Measurements from ENCODE around the gene NR2E1.

The NR2E1 gene

GRCh38 chr6:108165714-108166663, at the start of gene NR2E1:
TSS of gene NR2E1 (plus strand) at chr6:108166022. CDS start at chr6:108166766, 744 bp downstream.
- in situ Hi-C loops (cut with HindIII; ENCODE audit: low sequenced_read_pairs), result no loop called here

GRCh38 chr6:108116546-108117426, 49.0 kb upstream of the NR2E1 start:
- in situ Hi-C loops (cut with HindIII; ENCODE audit: low sequenced_read_pairs), result no loop called here

- in situ Hi-C loops (cut with HindIII; ENCODE audit: low sequenced_read_pairs), result no loop called here
Observed at GRCh38 chr6:108117427-108118358, 48.1 kb upstream of the NR2E1 start.

GRCh38 chr6:108118359-108118724, 47.5 kb upstream of the NR2E1 start:
- in situ Hi-C loops (cut with HindIII; ENCODE audit: low sequenced_read_pairs), result no loop called here

GRCh38 chr6:108118810-108119768, 46.7 kb upstream of the NR2E1 start:
- in situ Hi-C loops (cut with HindIII; ENCODE audit: low sequenced_read_pairs), result no loop called here

GRCh38 chr6:108119769-108120141, 46.1 kb upstream of the NR2E1 start:
- in situ Hi-C loops (cut with HindIII; ENCODE audit: low sequenced_read_pairs), result no loop called here

- in situ Hi-C loops (cut with HindIII; ENCODE audit: low sequenced_read_pairs), result no loop called here
Observed at GRCh38 chr6:108120311-108120710, 45.5 kb upstream of the NR2E1 start.

GRCh38 chr6:108121612-108122011, 44.2 kb upstream of the NR2E1 start:
- in situ Hi-C loops (cut with HindIII; ENCODE audit: low sequenced_read_pairs), result no loop called here

- in situ Hi-C loops (cut with HindIII; ENCODE audit: low sequenced_read_pairs), result no loop called here
Observed at GRCh38 chr6:108123481-108123929, 42.3 kb upstream of the NR2E1 start.

- in situ Hi-C loops (cut with HindIII; ENCODE audit: low sequenced_read_pairs), result no loop called here
Observed at GRCh38 chr6:108123946-108124345, 41.9 kb upstream of the NR2E1 start.

- in situ Hi-C loops (cut with HindIII; ENCODE audit: low sequenced_read_pairs), result no loop called here
Observed at GRCh38 chr6:108127056-108127455, 38.8 kb upstream of the NR2E1 start.

- in situ Hi-C loops (cut with HindIII; ENCODE audit: low sequenced_read_pairs), result no loop called here
Observed at GRCh38 chr6:108127826-108128225, 38.0 kb upstream of the NR2E1 start.

- in situ Hi-C loops (cut with HindIII; ENCODE audit: low sequenced_read_pairs), result no loop called here
Observed at GRCh38 chr6:108130262-108130661, 35.6 kb upstream of the NR2E1 start.

GRCh38 chr6:108132863-108133262, 33.0 kb upstream of the NR2E1 start:
- in situ Hi-C loops (cut with HindIII; ENCODE audit: low sequenced_read_pairs), result no loop called here

- in situ Hi-C loops (cut with HindIII; ENCODE audit: low sequenced_read_pairs), result no loop called here
Observed at GRCh38 chr6:108133594-108134179, 32.1 kb upstream of the NR2E1 start.

- in situ Hi-C loops (cut with HindIII; ENCODE audit: low sequenced_read_pairs), result no loop called here
Observed at GRCh38 chr6:108134213-108134970, 31.4 kb upstream of the NR2E1 start.

- in situ Hi-C loops (cut with HindIII; ENCODE audit: low sequenced_read_pairs), result no loop called here
Observed at GRCh38 chr6:108142240-108142639, 23.6 kb upstream of the NR2E1 start.

- in situ Hi-C loops (cut with HindIII; ENCODE audit: low sequenced_read_pairs), result no loop called here
Observed at GRCh38 chr6:108145639-108146038, 20.2 kb upstream of the NR2E1 start.

All from DLD1 (cell line).